ENCODE measurements around the gene TRIM62.
"Not testable (repeated sequence)": the region's sequence is repeated elsewhere in the genome, so short reads cannot be mapped to it uniquely, and the experiment has no call there.

Gene TRIM62

GRCh38 chr1:33124647-33125046 is 57.2 kb downstream of the TRIM62 start:
- H2AK5ac ChIP-seq (ENCODE audit: low read length, severe bottlenecking); H3K79me1 ChIP-seq (replicated peaks; ENCODE audit: low read length, poor library complexity, severe bottlenecking); H3K36me3 ChIP-seq (ENCODE audit: control insufficient read depth in 1 of 2, insufficient read depth in 2 of 2, low read depth in 1 of 2, low read length in 2 of 2); H3K9me3 ChIP-seq (ENCODE audit: control insufficient read depth, low read length); H4K91ac ChIP-seq (ENCODE audit: low read length); H2BK12ac ChIP-seq (ENCODE audit: low read length in 2 of 2); H2BK120ac ChIP-seq (ENCODE audit: low read depth, low read length); H2BK15ac ChIP-seq (ENCODE audit: low read depth, poor library complexity, severe bottlenecking); H3K4me2 ChIP-seq (ENCODE audit: low read length, poor library complexity, severe bottlenecking); H3K27me3 ChIP-seq (ENCODE audit: control insufficient read depth in 1 of 2, insufficient read depth in 1 of 2, low read length in 2 of 2); H3K4ac ChIP-seq (ENCODE audit: low read depth in 1 of 2, low read length in 2 of 2); H3K4me1 ChIP-seq (ENCODE audit: control insufficient read depth, insufficient read depth, low read depth, low read length); H2BK5ac ChIP-seq (ENCODE audit: low read depth, low read length, poor library complexity, severe bottlenecking); H3K4me3 ChIP-seq (ENCODE audit: insufficient read depth in 1 of 2, low read depth in 1 of 2, low read length in 2 of 2); H2AFZ ChIP-seq (ENCODE audit: low read depth, low read length); H4K8ac ChIP-seq (ENCODE audit: low read length); H3K14ac ChIP-seq (ENCODE audit: low read length in 2 of 2); H3K23ac ChIP-seq (ENCODE audit: low read length in 2 of 2); H3K18ac ChIP-seq (ENCODE audit: low read depth in 1 of 2, low read length in 2 of 2); H3K9ac ChIP-seq (ENCODE audit: low read length); DNase-seq; H3K27ac ChIP-seq (ENCODE audit: low read length, poor library complexity, severe bottlenecking): not testable (repeated sequence)
- WGBS, result 100% methylated on average over 2 of the region's 4 CpGs

DNA sequence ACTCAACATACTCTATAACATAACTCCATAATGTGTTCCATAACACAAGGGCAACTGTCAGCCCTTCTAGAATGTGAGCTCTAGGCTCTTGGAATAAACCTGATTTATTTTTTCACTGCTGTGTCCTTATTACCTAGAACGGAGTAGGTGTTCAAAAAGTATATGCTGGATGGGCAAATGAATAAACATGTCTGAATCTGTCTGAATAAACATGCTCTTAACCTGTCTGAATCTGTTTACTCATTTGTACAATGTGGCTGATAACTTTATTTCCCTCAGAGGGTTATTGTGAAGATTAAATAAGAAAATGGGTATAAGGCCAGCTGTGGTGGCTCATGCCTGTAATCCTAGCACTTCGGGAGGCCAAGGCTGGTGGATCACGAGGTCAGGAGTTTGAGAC is 58.6 kb downstream of the TRIM62 start:
- H3K23ac ChIP-seq (ENCODE audit: low read length in 2 of 2), result no peak overlapping the region
- H4K8ac ChIP-seq (ENCODE audit: low read length), result no peak overlapping the region
- H3K27me3 ChIP-seq (ENCODE audit: control insufficient read depth in 1 of 2, insufficient read depth in 1 of 2, low read length in 2 of 2), result no peaks in the 10 kb centered on the region
- H3K36me3 ChIP-seq (ENCODE audit: control insufficient read depth in 1 of 2, insufficient read depth in 2 of 2, low read depth in 1 of 2, low read length in 2 of 2), result peaks cover 3 to 6% of the 10 kb centered on the region in 2 experiments
- H3K4me2 ChIP-seq (ENCODE audit: low read length, poor library complexity, severe bottlenecking), result no peak overlapping the region
- no peak overlapping the region for H3K18ac ChIP-seq (ENCODE audit: low read depth in 1 of 2, low read length in 2 of 2)
- H2BK120ac ChIP-seq (ENCODE audit: low read depth, low read length), result no peak overlapping the region
- no peaks in the 10 kb centered on the region for H3K9me3 ChIP-seq (ENCODE audit: control insufficient read depth, low read length)
- WGBS, result 78% methylated on average over 3 of the region's 3 CpGs
- no peak overlapping the region for H3K9ac ChIP-seq (ENCODE audit: low read length)
- H2AK5ac ChIP-seq (ENCODE audit: low read length, severe bottlenecking), result no peak overlapping the region
- H3K27ac ChIP-seq (ENCODE audit: low read length, poor library complexity, severe bottlenecking), result no peak overlapping the region
- DNase-seq, result no peak
- no peak overlapping the region for H3K4ac ChIP-seq (ENCODE audit: low read depth in 1 of 2, low read length in 2 of 2)
- H2AFZ ChIP-seq (ENCODE audit: low read depth, low read length), result no peak overlapping the region
- peaks cover 4% of the 10 kb centered on the region for H3K79me1 ChIP-seq (replicated peaks; ENCODE audit: low read length, poor library complexity, severe bottlenecking)
- H3K14ac ChIP-seq (ENCODE audit: low read length in 2 of 2), result no peak overlapping the region
- no peak overlapping the region for H2BK5ac ChIP-seq (ENCODE audit: low read depth, low read length, poor library complexity, severe bottlenecking)
- no peak overlapping the region for H4K91ac ChIP-seq (ENCODE audit: low read length)
- H3K4me3 ChIP-seq (ENCODE audit: insufficient read depth in 1 of 2, low read depth in 1 of 2, low read length in 2 of 2), result no peak overlapping the region
- H3K4me1 ChIP-seq (ENCODE audit: control insufficient read depth, insufficient read depth, low read depth, low read length), result peaks cover 9% of the 10 kb centered on the region
- H2BK12ac ChIP-seq (ENCODE audit: low read length in 2 of 2), result no peak overlapping the region
- H2BK15ac ChIP-seq (ENCODE audit: low read depth, poor library complexity, severe bottlenecking), result no peak overlapping the region

DNA sequence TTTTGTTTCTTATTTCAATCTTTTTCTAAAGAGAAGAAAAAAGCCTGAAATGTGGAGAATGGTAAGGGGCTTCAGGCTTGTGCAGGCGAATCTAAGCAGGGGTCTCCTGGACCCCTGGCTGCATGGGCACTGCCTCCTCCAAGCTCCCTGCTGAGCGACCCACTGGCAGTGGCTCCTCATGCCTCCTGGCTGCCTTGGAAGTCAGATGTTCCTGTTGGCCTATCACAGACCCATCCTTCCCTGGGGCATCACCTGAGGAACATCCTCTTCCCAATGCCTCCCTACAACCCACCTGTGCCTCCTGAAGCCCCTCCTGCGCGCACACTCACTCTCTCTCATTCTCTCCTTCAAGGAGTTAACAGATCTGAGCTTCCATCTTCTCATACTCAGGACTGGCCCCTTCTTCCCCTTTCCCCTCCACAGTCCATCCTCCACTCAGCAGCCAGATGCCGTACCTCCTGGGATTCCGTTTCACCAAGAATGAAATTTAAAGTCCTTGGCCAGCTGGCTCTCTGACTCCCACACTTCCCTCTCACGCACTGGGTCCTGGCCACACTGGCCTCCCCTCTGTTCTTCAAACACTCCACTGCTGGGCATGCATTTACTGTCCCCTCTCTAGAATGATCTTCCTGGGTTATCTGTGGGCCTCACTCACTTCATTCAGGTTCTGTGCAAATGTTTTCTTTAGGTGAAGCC is 59.2 kb downstream of the TRIM62 start:
- no peak overlapping the region for H3K4me3 ChIP-seq (ENCODE audit: insufficient read depth in 1 of 2, low read depth in 1 of 2, low read length in 2 of 2)
- no peak overlapping the region for H2BK5ac ChIP-seq (ENCODE audit: low read depth, low read length, poor library complexity, severe bottlenecking)
- H3K79me1 ChIP-seq (replicated peaks; ENCODE audit: low read length, poor library complexity, severe bottlenecking), result peaks cover 4% of the 10 kb centered on the region
- H2BK15ac ChIP-seq (ENCODE audit: low read depth, poor library complexity, severe bottlenecking), result no peak overlapping the region
- H3K14ac ChIP-seq (ENCODE audit: low read length in 2 of 2), result no peak overlapping the region
- no peaks in the 10 kb centered on the region for H3K9me3 ChIP-seq (ENCODE audit: control insufficient read depth, low read length)
- H3K27me3 ChIP-seq (ENCODE audit: control insufficient read depth in 1 of 2, insufficient read depth in 1 of 2, low read length in 2 of 2), result no peaks in the 10 kb centered on the region
- H2AK5ac ChIP-seq (ENCODE audit: low read length, severe bottlenecking), result no peak overlapping the region
- H3K23ac ChIP-seq (ENCODE audit: low read length in 2 of 2), result no peak overlapping the region
- no peak overlapping the region for H4K8ac ChIP-seq (ENCODE audit: low read length)
- no peak overlapping the region for H2AFZ ChIP-seq (ENCODE audit: low read depth, low read length)
- H3K18ac ChIP-seq (ENCODE audit: low read depth in 1 of 2, low read length in 2 of 2), result no peak overlapping the region
- H3K4ac ChIP-seq (ENCODE audit: low read depth in 1 of 2, low read length in 2 of 2), result no peak overlapping the region
- H3K4me1 ChIP-seq (ENCODE audit: control insufficient read depth, insufficient read depth, low read depth, low read length), result peaks cover 9% of the 10 kb centered on the region
- peak overlapping the region; percentile 25 for H4K91ac ChIP-seq (ENCODE audit: low read length)
- H3K9ac ChIP-seq (ENCODE audit: low read length), result no peak overlapping the region
- H2BK120ac ChIP-seq (ENCODE audit: low read depth, low read length), result no peak overlapping the region
- H3K4me2 ChIP-seq (ENCODE audit: low read length, poor library complexity, severe bottlenecking), result no peak overlapping the region
- no peak for DNase-seq
- no peak overlapping the region for H2BK12ac ChIP-seq (ENCODE audit: low read length in 2 of 2)
- 86% methylated on average over 7 of the region's 7 CpGs for WGBS
- H3K27ac ChIP-seq (ENCODE audit: low read length, poor library complexity, severe bottlenecking), result no peak overlapping the region
- H3K36me3 ChIP-seq (ENCODE audit: control insufficient read depth in 1 of 2, insufficient read depth in 2 of 2, low read depth in 1 of 2, low read length in 2 of 2), result peaks cover 3 to 11% of the 10 kb centered on the region in 2 experiments

GRCh38 chr1:33121728-33122127 is 60.1 kb downstream of the TRIM62 start:
- Histone ChIP-seq H3K27me3 (ENCODE audit: control insufficient read depth in 1 of 2, insufficient read depth in 1 of 2, low read length in 2 of 2) (no peaks in the 10 kb centered on the region), H2BK12ac (ENCODE audit: low read length in 2 of 2) (no peak overlapping the region), H3K4me2 (ENCODE audit: low read length, poor library complexity, severe bottlenecking) (no peak overlapping the region), H3K23ac (ENCODE audit: low read length in 2 of 2) (no peak overlapping the region), H3K18ac (ENCODE audit: low read depth in 1 of 2, low read length in 2 of 2) (no peak overlapping the region), H3K9ac (ENCODE audit: low read length) (no peak overlapping the region), H3K4me1 (ENCODE audit: control insufficient read depth, insufficient read depth, low read depth, low read length) (peaks cover 10% of the 10 kb centered on the region), H3K27ac (ENCODE audit: low read length, poor library complexity, severe bottlenecking) (no peak overlapping the region), H3K4me3 (ENCODE audit: insufficient read depth in 1 of 2, low read depth in 1 of 2, low read length in 2 of 2) (no peak overlapping the region), H2BK15ac (ENCODE audit: low read depth, poor library complexity, severe bottlenecking) (no peak overlapping the region), H4K91ac (ENCODE audit: low read length) (no peak overlapping the region), H3K36me3 (ENCODE audit: control insufficient read depth in 1 of 2, insufficient read depth in 2 of 2, low read depth in 1 of 2, low read length in 2 of 2) (peaks cover 3 to 11% of the 10 kb centered on the region in 2 experiments), H2BK5ac (ENCODE audit: low read depth, low read length, poor library complexity, severe bottlenecking) (no peak overlapping the region), H3K79me1 (replicated peaks; ENCODE audit: low read length, poor library complexity, severe bottlenecking) (peaks cover 4% of the 10 kb centered on the region), H3K9me3 (ENCODE audit: control insufficient read depth, low read length) (no peaks in the 10 kb centered on the region), H4K8ac (ENCODE audit: low read length) (no peak overlapping the region), H2AK5ac (ENCODE audit: low read length, severe bottlenecking) (no peak overlapping the region), H3K14ac (ENCODE audit: low read length in 2 of 2) (no peak overlapping the region), H2AFZ (ENCODE audit: low read depth, low read length) (no peak overlapping the region), H2BK120ac (ENCODE audit: low read depth, low read length) (no peak overlapping the region), H3K4ac (ENCODE audit: low read depth in 1 of 2, low read length in 2 of 2) (no peak overlapping the region)
- WGBS, result 87% methylated on average over 5 of the region's 5 CpGs
- DNase-seq, result no peak
